Measurements from ENCODE around the gene KCNAB2.

Gene KCNAB2

DNA sequence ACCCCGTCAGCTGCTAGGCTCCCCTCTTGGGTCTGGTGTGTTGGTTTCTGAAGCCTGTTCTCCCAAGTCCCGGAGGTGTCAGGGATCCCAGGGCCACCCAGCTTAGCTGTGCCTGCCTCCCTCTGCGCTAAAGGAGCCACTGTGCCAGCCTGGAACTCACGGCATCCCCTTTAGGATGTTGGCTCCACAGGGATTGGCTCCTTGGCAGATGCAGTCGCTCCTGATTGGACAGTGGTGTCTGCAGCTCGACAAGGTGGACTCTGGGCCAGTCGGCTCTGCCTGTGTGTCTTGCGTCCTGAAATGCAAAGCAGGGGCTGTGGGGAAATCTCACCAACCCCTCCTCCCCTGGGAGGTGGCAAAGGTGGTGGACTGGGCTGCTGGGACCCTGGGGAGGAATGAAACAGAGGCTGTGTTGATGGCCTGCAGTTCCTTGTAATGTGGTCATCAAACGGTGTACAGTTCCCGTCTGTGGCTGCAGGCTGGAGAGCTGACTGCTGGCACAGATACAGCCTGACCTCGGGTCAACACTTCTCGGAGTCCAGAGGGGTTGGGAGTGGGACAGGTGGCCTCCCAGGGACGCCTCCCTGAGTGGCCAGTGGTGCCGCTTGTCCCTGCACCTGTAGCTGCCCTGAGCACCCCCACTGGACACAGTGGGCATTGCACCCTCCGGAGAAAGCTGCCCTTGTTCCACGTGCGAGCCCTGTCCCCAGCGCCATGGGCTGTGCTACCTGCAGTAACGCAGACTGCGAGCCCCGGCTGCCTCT, 11.5 kb upstream of the KCNAB2 start:
- no peak for DNase-seq

DNA sequence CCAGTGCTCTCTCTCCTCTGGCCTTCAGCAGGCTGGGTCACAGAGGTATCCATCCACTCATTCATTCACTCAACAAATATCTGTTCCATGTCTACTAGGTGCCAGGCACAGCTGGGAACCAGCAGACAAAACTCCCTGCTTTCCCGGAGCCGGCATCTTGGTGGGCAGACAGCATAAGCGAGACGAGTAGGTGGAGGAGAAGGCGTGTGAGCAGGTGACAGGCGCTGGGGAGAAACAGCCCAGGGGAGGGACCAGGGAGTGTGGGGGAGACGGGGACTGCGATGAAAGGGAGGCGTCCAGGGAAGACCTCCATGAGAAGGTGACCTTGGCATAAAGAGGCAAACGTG, 11.0 kb upstream of the KCNAB2 start:
- no peak for DNase-seq

DNA sequence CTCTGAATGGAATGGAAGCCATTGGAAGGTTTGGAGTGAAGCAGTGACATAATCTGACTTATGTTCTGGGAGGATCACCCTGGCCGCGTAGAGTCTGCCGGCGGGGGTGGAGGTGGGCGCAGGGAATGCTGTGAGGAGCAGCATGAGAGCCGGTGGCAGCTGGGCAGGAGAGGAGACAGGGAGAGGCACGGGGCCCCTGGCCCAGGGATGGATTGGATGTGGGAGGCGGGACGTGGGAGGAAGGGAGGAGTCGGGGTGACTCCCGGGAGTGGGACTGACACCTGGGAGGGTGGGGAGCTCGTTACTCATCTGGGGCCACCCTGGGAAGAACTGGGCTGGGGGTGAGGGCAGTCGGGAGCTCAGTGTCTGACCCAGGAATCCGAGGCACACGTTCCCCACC, 10.4 kb upstream of the KCNAB2 start:
- DNase-seq = no peak

DNA sequence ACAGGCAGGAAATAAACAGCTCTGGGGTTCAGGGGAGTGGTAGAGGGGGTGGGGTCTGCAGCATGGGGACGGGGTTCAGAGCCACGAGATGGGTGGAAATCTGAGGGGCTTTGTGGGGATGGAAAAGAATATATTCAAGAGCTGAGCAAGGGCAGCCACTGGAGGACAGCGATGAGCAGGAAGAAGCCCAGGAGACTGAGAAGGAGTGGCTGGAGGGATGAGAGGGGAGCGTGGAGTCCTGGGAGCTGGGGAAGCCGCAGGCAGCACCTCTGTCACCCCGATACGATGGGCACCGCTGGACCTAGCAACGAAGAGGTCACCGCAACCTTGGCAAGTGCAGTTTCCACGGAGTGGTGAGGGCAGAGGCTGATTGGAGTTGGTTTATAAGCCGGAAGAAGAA, 10.0 kb upstream of the KCNAB2 start:
- no peak for DNase-seq

DNA sequence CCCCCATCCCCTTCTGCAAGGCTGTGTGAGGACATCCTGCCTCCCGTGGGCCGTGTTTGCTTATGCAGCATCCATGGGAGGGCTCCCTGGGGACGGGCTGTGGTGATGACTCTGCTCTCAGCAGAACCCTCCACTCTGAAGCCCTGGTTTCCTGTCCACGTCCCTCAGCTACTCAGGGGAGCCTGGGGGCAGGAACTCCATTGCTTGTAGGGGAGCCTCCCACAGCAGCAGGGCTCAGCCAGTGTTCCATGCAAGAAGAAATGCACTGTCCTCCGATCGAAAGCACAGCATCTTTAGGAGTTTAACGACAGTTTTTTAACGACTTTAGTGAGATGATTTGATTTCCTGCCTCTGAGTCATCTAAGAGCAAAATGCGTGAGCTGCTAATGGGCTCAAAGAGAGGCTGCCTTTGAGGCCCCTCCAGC, 8.3 kb upstream of the KCNAB2 start:
- DNase-seq = no peak

GRCh38 chr1:6038603-6039002, 7.1 kb upstream of the KCNAB2 start:
- DNase-seq = no peak

- DNase-seq = no peak
Observed at GRCh38 chr1:6039031-6039430, 6.7 kb upstream of the KCNAB2 start.

- DNase-seq = no peak
Observed at GRCh38 chr1:6040444-6040843, 5.2 kb upstream of the KCNAB2 start.

DNA sequence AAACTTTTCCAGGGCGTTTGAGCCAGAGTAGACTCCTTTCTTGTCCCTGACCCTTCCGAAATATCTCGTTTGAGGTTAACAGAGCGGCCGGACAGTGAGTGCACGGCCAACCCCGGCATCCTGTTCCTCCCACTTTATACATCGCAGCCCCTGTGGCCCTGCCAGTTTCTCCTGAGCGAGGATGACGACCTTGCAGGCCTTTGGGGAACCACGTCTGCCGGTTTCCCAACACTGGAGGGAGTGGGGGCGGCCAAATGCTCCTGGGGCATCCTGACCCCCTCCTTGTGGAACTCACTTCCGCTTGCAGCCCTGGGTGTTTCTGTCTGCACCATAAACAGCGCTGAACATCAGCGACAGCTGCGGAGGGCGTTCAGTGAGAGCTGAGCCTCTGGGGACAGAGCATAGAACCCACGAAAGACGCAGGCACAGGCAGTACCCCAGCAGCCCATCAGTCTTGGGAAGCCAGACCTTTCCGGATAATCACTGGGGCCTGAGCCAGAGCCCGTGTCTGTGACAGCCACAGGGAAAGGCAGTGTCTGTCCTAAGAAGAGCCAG, 4.8 kb upstream of the KCNAB2 start:
- peak; percentile 11 for DNase-seq

DNA sequence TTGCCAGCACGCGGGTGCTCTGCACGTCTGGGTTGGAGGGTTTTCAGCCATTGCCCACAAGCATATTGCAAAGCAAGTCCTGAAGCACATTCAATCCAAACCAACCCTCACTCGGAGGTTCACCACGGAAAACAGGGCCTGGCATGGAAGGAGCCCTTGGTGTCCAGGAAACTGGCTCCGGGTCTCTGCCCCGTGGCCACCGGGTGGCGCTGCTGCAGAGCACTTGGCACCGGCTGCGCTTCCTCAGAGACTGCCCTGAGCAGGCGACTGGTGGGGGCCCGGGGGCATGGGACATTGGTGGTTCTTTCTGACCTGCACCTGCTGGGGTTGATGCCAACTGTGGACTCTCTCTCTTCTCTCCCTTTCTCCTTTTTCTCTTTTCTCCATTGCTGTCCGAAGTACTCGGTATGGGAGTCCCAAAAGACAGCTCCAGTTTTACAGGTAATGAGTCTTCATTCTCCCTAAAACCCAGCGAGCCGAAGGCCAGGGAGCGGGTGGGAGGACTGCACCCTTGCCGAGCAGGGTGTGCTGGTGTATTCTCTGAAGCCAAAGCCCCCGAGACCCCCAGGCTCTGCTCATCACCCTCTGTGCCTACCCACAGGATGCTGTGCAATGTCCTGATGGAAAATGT, 4.1 kb upstream of the KCNAB2 start:
- DNase-seq = no peak

DNA sequence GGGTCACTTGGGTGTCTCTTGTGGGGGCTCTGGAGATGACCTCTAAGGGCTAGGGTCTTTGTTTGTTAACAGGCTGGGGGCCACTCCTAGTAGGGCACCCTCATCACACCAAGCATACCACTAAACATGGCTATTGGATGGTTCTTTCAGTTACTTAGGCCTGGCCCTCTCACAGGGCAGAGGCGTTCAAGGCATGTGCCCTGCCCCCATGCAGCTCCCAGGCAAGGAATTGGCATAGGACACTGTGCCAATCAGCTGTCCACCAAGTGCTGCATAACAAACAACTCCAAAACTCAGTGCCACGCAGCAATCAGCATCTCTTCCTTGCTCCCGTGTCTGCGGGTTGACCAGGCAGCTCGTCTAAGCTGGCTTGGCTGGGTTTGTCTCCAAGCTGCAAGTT, 2.1 kb upstream of the KCNAB2 start:
- DNase-seq = no peak

DNA sequence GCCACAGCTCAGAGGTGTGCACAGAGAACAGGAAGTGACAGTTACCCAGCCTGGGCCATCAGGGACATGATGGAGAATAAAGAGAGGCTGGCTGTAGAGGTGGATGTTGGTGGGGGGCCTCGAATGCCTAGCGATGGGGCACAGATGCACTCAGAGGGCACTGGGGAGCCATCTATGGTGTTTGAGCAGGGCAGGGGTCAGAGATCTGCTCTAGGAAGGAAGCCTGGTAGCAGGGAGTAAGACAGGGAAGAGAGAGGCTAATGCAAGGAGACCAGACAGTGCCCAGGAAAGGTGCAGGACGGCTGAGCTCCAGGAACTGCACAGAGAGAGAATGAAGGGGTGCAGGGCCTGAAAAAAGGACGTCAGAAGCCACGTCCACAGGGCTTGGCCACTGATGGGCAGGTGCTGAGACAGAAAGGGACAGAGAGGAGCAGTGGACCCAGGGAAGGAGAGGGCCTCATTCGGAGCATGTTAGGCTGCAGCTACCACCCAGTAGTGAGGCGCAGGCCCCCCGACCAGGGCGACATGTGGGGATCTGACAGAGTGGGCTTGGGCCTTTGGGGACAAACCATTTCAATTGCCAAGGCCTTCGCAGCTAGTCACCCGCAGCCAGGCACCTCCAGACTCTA, 1.1 kb upstream of the KCNAB2 start:
- DNase-seq = no peak

DNA sequence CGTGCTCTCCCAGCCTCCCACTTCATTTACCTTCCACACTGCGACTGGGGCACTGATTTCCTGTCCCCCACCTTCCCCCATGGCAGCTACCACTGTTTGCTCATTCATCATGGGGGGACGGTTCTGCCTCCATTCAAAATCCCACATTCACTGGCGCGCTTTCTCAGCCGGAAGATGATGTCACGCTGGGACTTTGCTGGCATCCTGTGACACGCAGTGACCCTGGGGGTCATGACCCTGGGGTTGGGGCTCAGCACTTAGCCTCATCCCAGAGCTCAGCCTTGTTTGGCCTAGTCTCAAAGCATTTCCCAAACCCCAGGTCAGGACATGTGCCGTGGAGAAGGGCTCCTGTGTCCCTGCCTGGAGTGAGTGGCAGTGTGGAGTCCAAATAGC, 582 bp upstream of the KCNAB2 start:
- DNase-seq = no peak

- no peak for DNase-seq
Observed at GRCh38 chr1:6046279-6046678, 591 bp downstream of the KCNAB2 start.

- no peak for DNase-seq
Observed at GRCh38 chr1:6048179-6048867, 2.6 kb downstream of the KCNAB2 start.

GRCh38 chr1:6049419-6049818, 3.7 kb downstream of the KCNAB2 start:
- DNase-seq = no peak

DNA sequence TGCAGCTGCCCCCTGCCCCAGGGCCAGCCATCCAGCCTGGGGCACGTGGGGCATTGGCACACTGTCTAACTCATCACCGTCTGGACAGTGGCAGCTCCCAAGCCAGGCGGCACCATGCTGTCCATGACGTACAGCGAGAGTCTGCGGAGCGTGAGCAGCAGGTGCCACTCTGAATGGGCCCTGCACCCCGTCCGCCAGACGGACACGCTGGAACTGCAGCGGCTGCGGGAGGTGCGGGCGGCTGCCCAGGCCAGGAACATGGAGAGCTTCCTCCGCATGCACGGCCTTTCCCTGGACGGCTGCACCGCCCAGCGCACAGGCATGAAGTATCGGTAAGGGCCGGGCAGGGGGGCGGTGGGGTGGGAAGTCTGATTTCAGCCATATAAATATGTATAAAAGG, 5.7 kb downstream of the KCNAB2 start:
- DNase-seq = no peak

DNA sequence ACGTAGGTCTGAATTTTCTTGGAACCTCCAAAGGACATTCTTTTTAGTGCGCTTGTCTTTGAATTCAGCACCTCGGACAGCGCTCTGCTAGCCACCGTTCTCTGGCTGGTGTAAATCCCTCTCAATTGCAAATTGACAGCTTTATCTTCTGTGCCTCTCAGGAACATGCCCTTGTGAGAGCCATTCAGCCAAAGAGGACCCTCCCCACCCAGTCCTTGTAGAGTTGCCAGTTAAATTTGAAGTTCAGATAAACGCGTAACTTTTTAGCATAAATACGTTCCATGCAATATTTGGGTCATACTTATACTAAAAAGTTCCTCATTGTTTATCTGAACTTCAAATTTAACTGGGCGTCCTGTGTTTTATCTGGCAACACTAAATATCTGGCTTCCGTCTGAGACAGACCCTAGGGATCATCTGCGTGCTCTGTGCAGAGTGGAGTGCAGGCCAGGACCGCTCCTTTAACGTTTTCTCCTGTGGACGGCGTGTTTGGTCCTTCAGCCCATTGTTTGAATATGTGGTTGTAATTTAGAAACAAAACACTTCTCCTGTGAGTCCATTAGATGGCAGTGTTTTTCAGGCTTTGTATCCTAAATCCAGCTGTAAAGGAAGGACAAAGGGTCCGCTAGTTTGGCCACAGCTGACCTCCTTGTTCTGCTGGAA, 7.0 kb downstream of the KCNAB2 start:
- peak; percentile 13 for DNase-seq

DNA sequence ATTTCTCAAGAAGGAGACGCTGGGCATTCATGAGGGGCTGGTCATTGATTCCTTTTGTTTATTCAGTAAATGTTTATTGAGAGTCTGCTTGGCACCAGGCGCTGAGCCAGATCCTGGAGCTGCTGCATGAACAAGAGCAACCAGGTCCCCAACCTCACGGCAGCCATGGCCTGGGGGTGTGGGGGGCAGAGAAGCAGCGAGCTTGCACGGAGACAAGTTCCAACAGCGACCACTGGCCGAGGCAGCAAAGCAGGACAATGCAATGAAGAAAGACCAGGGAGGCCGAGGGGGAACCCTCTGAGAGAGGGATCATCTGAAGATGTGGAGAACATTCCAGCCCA, 7.5 kb downstream of the KCNAB2 start:
- DNase-seq = no peak

- no peak for DNase-seq
Observed at GRCh38 chr1:6054596-6054995, 8.9 kb downstream of the KCNAB2 start.

GRCh38 chr1:6056572-6056948, 10.9 kb downstream of the KCNAB2 start:
- DNase-seq = no peak

DNA sequence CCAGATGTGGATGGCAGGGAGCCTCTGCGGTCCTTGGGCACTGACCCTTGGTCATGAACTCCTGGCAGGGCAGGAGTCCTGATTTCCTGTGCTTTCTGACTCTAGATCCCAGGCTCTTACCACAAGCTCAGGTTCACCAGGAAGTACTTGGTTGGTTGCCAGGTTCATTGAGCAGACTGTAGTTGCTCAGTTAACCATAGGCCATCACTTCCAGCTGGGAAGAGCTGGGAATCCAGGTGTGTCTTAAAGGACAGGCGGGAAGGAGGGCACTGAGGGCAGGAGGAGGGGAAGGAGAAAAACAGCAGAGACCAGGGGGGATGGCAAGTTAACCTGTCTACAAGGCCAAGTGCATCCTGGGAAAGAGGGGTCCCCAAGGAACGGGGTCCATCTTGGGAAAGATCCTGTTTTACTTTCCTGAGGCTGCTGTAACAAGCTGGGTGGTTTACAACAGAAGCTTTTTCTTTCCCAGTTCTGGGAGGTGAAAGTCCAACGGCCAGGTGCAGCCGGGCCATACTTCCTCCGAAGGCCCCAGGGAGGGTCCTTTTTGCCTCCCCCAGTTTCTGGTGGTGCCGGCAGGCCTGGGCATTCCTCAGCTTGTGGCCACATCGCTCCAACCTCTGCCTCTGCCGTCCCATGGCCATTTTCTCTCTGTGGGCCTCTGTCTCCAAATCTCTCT, 11.6 kb downstream of the KCNAB2 start:
- no peak for DNase-seq

DNA sequence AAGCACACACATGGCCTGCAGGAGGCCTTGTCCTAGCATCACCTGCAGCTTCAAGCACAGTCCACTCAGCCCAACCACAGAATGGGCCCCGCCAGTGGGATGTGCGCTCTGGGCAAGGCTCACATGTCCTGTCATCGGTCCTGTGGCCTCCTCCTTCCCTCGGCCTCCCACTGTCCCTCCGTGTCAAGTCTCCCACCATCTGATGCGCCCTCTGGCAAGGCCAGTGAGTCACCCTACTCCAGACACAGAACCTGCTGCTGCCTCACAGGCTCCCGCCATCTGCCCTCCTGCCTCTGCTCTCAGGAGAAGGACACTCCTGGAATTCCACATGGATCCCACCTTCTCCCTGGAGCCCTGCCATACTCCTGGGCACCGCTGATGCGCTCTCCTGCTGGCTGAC, 14.2 kb downstream of the KCNAB2 start:
- no peak for DNase-seq
